Activated CD4-positive, alpha-beta T cell treated with anti-CD3 and anti-CD28 coated beads, Interleukin-2, amount 50 U/mL, for 16 hours (primary cell): ENCODE results near the gene GAS1.

Experiments used
- DNase-seq: peaks from one replicate; pipeline ENCODE4 v3.0.0-alpha.2; 2020

The GAS1 gene

DNA sequence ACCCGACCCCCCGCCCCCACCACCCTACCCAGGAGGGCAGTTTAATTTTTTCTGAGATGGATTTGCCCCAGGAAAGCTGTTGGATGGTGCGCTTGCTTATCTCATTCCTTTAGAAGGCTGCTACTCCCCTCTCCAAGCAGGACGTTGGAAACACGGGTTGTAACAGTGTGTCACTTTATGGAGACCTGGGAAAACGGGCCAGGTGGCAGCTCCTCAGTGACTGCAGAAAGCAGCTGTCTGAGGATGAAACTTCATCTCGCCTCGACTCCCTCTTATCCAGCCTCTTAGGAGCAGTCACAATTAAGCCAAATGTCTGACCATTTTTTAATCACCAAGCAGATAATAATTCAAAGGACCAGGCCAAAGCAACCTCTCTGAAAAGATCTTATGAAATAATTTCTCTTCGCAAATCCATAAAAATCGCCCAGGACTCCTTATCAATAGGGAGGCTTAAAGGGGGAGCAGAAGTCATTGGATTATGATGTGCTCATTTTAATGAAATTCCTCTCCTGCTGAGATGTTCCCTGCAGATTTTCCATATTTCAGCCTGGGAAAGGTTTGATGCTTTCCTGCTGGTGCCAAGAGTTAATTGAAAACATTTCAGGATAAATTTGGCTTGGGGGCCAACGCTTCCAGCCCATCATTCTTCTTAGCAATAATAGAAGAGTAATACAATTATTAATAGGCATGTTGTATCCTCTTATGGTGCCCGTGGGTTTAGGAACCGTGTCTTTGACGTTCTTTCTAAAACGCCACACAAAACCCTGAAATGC, 26.0 kb downstream of the GAS1 start:
- DNase-seq = no peak

DNA sequence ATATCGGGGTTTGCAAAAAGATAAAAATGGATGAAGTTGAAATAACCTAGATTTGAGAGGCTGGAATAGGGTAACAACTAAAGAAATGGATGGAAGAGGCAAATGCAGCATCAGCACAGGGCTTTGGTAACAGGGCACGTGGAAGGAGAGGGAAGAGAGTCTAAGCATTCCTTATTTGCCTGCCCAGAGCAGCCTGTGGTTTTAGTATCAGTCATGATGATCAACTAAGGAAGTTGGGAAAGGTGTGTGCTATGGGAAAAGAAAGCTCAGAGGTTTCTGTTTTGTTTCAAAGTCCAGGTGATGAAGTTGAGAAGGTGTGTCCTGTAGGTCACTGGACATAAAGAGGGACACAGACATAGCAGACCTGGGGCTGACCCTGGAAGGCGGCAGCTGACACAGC, 28.8 kb downstream of the GAS1 start:
- no peak for DNase-seq

DNA sequence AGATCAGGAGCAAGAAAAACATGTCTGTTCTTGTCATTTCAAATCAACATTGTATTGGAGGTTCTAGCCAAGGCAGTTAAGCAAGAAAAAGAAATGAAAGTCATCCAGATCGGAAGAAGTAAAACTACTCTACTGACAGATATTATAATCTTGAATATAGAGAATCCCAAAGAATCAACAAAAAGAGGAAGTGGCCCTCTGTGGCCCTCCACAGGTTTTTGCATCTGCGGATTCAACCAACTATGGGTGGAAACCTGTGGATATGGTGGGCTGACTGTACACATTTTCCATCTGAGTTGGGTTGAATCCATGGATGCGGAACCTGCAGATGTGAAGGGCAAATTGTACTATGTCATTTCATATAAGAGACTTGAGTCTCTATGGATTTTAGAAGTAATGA, 35.1 kb downstream of the GAS1 start:
- DNase-seq = no peak

DNA sequence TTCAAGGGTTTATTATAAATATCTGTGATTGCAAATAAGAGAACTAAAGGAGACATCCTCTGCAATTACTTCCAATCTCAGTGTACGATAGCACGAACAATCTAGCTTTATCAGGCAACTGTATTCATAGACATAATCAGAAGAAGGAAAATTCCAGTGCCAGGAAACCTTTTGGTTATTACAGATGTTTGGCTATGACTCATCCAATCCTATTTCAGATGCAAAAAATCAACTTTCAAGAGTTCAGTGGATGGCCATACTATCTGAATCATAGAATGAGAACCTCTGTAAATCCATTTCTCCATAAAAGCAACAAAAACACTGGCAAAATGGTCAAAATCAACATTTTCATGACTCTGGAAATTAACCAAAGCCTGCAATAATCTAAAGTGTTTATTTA, 37.9 kb downstream of the GAS1 start:
- DNase-seq = no peak

DNA sequence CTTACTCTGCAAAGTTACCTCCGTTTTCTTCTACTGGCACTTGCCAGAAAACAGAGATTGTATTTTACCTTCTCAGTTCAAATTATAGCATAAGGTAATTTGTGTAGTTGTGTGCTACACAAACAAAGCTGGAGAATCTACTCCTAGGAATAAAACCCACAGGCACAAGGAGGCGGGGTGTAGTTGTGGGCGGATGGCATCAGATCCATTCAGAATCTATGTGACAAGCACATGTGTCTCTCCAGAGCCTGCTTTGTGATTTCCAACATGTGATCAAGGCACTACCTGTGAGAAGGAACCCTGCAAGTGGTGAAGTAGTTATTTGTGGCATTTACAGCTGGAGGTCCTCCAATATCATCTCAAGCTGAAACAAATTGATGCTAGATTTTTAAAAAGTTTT, 39.0 kb downstream of the GAS1 start:
- DNase-seq = no peak

- no peak for DNase-seq
These were observed 40.0 kb downstream of the GAS1 start for GRCh38 chr9:86907346-86907745.

DNA sequence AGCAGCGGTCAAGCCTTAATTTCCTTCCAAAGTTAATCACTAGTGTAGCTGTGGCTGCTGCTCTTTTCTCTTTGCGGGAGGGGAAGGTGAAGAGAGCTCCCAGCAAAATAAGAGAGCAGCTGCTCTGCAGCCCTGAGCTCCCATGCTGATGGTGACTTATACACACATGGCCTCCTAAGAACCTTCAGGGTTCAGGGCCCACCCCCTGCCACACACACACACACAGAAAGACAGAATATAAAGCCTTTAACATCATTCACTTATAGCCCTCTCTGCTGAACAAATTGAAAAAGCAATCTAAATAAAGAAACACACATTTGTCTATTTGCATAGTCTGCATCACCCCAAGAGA, 43.6 kb downstream of the GAS1 start:
- DNase-seq = no peak

DNA sequence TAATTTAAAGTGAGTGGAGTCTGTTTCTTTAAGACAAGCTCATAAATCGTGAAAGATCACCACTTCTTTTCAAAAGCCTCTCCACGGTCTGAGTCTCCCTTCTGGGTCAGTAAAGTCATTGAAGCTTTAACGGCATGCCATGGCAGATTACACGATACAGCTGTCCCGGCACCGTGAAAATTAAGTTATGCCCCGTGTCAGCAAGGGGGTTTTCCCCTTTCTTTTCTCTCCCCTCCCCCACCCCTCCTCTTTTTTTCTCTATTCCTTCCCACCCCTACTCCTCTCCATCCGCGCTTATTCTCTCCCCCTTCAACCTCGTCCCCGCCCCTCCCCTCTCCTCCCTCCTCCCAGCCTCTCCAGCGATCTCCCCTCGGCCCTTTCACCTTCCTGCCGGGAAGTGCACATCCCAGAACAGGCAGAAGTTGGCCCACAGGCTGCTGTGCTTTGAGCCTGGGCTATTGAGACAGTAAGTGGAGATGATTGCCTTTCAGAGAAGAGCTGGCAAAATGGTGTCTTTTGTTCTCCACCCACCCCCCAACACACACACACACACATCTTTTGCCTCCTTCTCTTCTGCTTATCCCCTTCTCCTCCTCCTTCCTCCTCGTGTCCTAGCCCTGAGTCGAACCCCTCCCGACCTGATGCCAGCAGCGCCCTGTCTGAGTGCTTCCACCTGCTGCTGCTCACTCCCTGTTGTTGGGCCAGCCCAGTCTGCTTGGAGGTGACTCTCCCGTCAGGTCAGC, 44.1 kb downstream of the GAS1 start:
- DNase-seq = no peak

DNA sequence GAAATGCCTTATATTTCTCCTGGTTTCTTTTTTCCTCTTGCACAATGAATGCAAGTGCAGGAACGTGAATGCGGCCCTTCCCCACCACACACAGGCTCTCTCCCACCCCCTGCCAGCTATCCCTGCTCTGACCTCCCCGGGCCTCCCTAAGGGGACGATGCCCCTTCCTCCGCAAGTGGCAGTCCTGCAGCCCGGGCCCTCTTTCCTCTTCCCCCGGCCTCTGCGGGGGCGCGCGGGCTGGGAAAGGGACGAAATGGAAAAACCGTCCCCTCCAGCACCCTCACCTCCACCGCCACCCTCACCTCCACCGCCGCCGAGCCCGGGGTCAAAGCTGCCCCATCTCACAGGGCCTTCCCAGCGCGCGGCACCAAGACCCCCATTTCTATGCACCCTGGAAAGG, 44.7 kb downstream of the GAS1 start:
- no peak for DNase-seq

GRCh38 chr9:86902176-86902575, 45.1 kb downstream of the GAS1 start:
- no peak for DNase-seq

DNA sequence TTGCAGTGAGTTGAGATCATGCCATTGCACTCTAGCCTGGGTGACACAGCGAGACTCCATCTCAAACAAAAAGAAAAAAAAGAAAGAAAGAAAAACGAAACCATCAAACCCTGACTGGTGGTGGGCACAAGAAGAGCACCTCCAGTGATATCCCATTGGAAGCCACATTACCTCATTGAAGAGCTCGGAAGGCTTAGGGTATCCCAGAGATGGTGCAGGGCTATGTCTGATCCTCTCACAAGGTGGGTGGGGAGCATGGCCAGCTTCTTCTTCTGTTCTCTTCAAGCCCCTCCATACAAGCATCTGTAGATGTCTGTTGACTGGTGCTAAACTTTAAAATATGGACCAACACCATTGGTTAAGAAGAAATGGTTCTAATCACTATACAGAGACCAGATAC, 45.8 kb downstream of the GAS1 start:
- no peak for DNase-seq
